Endothelial cell of umbilical vein (primary cell): Measurements from ENCODE around the gene ARHGAP45. TPM values are rescaled to one million over a fixed set of nuclear protein-coding genes. Genes with fewer than 3 reads are reported as not detected.

ENCODE experiments used
- BruUV-seq: library from RNA; stranded (reverse); fragments of 400-500 nt; replicated peaks from 2 replicates; lab custom pipeline; 2021; lab: Mats Ljungman, UMichigan
- CTCF ChIA-PET: fragments of 300-600, 350-600 bp; sonication (Branson Sonifier 250); formaldehyde crosslinking; loops from one replicate; lab custom pipeline; 2021; ENCODE audit warnings: antibody characterized with exemption, inconsistent platforms; lab: Charles Lee
- POLR2A ChIA-PET: fragments of 300-600, 350-600 bp; sonication (Branson Sonifier 250); formaldehyde crosslinking; loops from one replicate; lab custom pipeline; 2021; ENCODE audit warnings: antibody characterized with exemption, inconsistent platforms; lab: Charles Lee
- DNase-seq: peaks from one replicate; pipeline ENCODE4 v3.0.0-alpha.2; 2011; ENCODE audit warnings: low read depth, low spot score
- FAIRE-seq: peaks from 2 replicates; lab custom pipeline; 2011; peaks lifted over from hg19 to GRCh38; lab: Jason Lieb, UNC
- H2AFZ ChIP-seq: 2 replicates; pipeline ENCODE4 v1.6.0; 2012; ENCODE audit warnings: low read depth, low read length, control low read depth, inconsistent platforms
- H3K27ac ChIP-seq: 2 replicates; pipeline ENCODE4 v1.5.1; 2011; ENCODE audit warnings: low read depth, mild to moderate bottlenecking, control low read depth, low read length, moderate library complexity; ENCODE audit not compliant: insufficient read depth
- H3K27me3 ChIP-seq, 2 experiments: 2 replicates each; pipeline versions ENCODE4 v1.6.0 to v1.6.1; 2011; ENCODE audit warnings: low read length in 2 of 2, mixed read lengths in 1 of 2; ENCODE audit not compliant: control insufficient read depth in 2 of 2, insufficient read depth in 2 of 2
- H3K36me3 ChIP-seq, 2 experiments: 2 replicates in 1 of 2; 3 replicates in 1 of 2; pipeline ENCODE4 v1.5.1; 2011; ENCODE audit warnings: low read length in 2 of 2, mild to moderate bottlenecking in 1 of 2, moderate library complexity in 1 of 2; ENCODE audit not compliant: control insufficient read depth in 2 of 2, insufficient read depth in 2 of 2; ENCODE audit errors: extremely low read depth in 1 of 2
- H3K4me1 ChIP-seq: 3 replicates; pipeline ENCODE4 v1.5.1; 2011; ENCODE audit warnings: mild to moderate bottlenecking, low read length; ENCODE audit not compliant: control insufficient read depth, insufficient read depth; ENCODE audit errors: extremely low read depth
- H3K4me2 ChIP-seq: 2 replicates; pipeline ENCODE4 v1.6.1; 2011; ENCODE audit warnings: low read length, control low read depth, mixed read lengths; ENCODE audit not compliant: insufficient read depth
- H3K4me3 ChIP-seq, 3 experiments: fragments of 200-600 bp in 1 of 3; sonication (generic), shearing (Covaris generic) in 1 of 3; replicated peaks in 1 of 3; 2 replicates each; pipeline ENCODE4 v1.5.1; 2011 to 2016; ENCODE audit warnings: control low read depth in 3 of 3, low read length in 3 of 3, mild to moderate bottlenecking in 2 of 3, inconsistent platforms in 1 of 3, low read depth in 1 of 3, moderate library complexity in 1 of 3; ENCODE audit not compliant: insufficient read depth in 1 of 3
- H3K79me2 ChIP-seq: 2 replicates; pipeline ENCODE4 v1.6.0; 2012; ENCODE audit warnings: low read length, inconsistent platforms; ENCODE audit not compliant: control insufficient read depth, insufficient read depth
- H3K9ac ChIP-seq: replicated peaks from 2 replicates; pipeline ENCODE3; 2011; ENCODE audit warnings: low read length, control low read depth; ENCODE audit not compliant: insufficient read depth; ENCODE audit errors: extremely low read depth
- H3K9me1 ChIP-seq: replicated peaks from 3 replicates; pipeline ENCODE4 v1.6.0; 2011; ENCODE audit warnings: mild to moderate bottlenecking, low read length; ENCODE audit not compliant: control insufficient read depth, insufficient read depth; ENCODE audit errors: extremely low read depth
- H3K9me3 ChIP-seq: replicated peaks from 2 replicates; pipeline ENCODE4 v1.5.1; 2012; ENCODE audit warnings: low read length, inconsistent platforms; ENCODE audit not compliant: control insufficient read depth, insufficient read depth
- H4K20me1 ChIP-seq: replicated peaks from 2 replicates; pipeline ENCODE3; 2011; ENCODE audit warnings: mild to moderate bottlenecking, low read length; ENCODE audit not compliant: control insufficient read depth, insufficient read depth; ENCODE audit errors: extremely low read depth
- EZH2 ChIP-seq: IDR thresholded peaks from 2 replicates; pipeline ENCODE4 v1.6.1; 2012; ENCODE audit warnings: borderline replicate concordance, low read depth, mild to moderate bottlenecking, moderate library complexity, low read length, inconsistent platforms; ENCODE audit not compliant: severe bottlenecking
- POLR2AphosphoS5 ChIP-seq: IDR thresholded peaks from 2 replicates; pipeline ENCODE4 v1.6.1; 2012; ENCODE audit warnings: low read depth, mild to moderate bottlenecking, control low read depth, low read length, moderate library complexity; ENCODE audit not compliant: insufficient read depth
- dilution Hi-C: fragments of 300-500 bp; cut with MboI; formaldehyde crosslinking; loops from one replicate; pipeline ENCODE4 v1.15.0; 2019; ENCODE audit warnings: low sequenced_read_pairs; ENCODE audit not compliant: extremely low pct_ligation_motif_present
- intact Hi-C: fragments of 100-400 bp; cut with micrococcal nuclease; formaldehyde crosslinking; loops from one replicate; pipeline ENCODE4 v1.10.0; 2022
- polyA plus RNA-seq, 4 experiments: library from polyadenylated mRNA; depleted of rRNA in 3 of 4; stranded (reverse) in 3 of 4; unstranded in 1 of 4; fragments of >200 nt; gene quantifications; 2 replicates each; pipeline versions ENCODE4 v1.2.1 to v1.2.3, GENCODE V29; 2011 to 2012; ENCODE audit warnings: missing spikeins in 1 of 4
- total RNA-seq: library from RNA; stranded (reverse); gene quantifications from 2 replicates; pipeline ENCODE4 v1.2.3, GENCODE V29; 2021
- TF ChIP-seq, protein P1 (sequence below), 2 donors: IDR thresholded peaks; 1 replicate in 1 of 2; 2 replicates in 1 of 2; pipeline ENCODE4 v1.5.1; 2011; ENCODE audit warnings: low read length in 2 of 2, mild to moderate bottlenecking in 2 of 2, moderate library complexity in 2 of 2, control low read depth in 1 of 2, inconsistent platforms in 1 of 2, low read depth in 1 of 2; ENCODE audit not compliant: insufficient read depth in 1 of 2; ENCODE audit errors: extremely low read depth in 1 of 2

Gene ARHGAP45
- total and polyA plus RNA-seq, 2 donors (not counting 3 experiments of a cell fraction or from before 2014, with no cell fraction given): 7.5 to 10.4 TPM

DNA sequence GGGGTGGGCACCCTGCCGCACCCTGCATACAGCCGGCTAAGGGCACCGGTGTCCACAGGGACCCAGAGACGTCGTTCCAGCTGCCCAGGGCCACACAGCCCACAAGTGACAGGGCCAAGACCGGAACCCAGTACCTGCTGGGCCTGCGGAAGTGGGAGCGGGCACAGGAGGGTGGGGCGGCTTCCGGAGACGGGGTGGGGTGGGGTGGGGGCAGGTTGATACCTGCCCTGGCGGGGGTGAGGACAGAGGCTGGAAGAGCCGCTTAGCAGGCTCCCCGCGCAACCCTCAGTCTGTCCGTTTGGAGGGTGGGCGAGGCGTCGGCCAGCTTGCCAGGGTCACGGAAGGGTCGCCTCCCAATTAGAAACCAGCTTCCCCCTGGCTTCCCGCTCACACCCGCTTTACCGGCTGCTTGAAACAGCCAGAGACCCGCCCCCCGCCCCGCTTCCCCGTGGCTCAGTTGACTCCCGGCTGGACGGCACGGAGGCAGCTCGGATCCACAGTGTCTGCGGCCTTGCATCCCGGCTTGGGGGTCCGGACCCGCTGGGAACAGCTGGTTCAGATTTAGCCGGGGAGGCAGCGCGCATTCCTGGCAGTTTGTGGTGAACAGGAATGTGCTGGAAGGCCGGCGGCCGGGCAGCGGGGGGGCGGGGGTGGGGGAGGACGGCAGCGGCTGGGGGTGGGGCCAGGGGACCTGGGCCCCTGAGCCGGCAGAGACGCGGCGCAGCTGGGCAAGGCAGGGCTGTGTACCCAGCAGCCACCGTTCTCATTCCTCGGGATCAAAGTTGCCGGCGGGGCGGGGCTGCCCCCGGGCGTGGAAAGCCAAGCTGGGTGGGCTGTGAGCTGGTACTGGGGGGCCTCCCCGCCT, 38.7 kb upstream of the ARHGAP45 start:
- FAIRE-seq (peak; percentile 46), DNase-seq (peak; percentile 47)
- Histone ChIP-seq H3K4me3 (peak overlapping the region; percentile 52 to 88 (median 84)), H3K27me3 (no peaks in the 10 kb centered on the region), H3K79me2 (peaks cover 44% of the 10 kb centered on the region), H3K36me3 (peaks cover 2 to 11% of the 10 kb centered on the region in 2 experiments), H3K4me2 (peak overlapping the region; percentile 76), H3K9me1 (no peaks in the 10 kb centered on the region), H2AFZ (no peak overlapping the region), H3K27ac (no peak overlapping the region), H3K4me1 (peaks cover 9% of the 10 kb centered on the region), H4K20me1 (no peaks in the 10 kb centered on the region), H3K9me3 (no peaks in the 10 kb centered on the region), H3K9ac (peak overlapping the region; percentile 89)
- BruUV-seq: no TSS peak
- intact Hi-C loops: no loop called here
- TF ChIP-seq EZH2 (no peak), POLR2AphosphoS5 (peak; percentile 52)
- TF ChIP-seq, protein P1, sequence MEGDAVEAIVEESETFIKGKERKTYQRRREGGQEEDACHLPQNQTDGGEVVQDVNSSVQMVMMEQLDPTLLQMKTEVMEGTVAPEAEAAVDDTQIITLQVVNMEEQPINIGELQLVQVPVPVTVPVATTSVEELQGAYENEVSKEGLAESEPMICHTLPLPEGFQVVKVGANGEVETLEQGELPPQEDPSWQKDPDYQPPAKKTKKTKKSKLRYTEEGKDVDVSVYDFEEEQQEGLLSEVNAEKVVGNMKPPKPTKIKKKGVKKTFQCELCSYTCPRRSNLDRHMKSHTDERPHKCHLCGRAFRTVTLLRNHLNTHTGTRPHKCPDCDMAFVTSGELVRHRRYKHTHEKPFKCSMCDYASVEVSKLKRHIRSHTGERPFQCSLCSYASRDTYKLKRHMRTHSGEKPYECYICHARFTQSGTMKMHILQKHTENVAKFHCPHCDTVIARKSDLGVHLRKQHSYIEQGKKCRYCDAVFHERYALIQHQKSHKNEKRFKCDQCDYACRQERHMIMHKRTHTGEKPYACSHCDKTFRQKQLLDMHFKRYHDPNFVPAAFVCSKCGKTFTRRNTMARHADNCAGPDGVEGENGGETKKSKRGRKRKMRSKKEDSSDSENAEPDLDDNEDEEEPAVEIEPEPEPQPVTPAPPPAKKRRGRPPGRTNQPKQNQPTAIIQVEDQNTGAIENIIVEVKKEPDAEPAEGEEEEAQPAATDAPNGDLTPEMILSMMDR (IDR thresholded peaks at IDR 0.05; ENCODE audit: extremely low read depth in 1 of 2, insufficient read depth in 1 of 2, low read depth in 1 of 2, low read length in 2 of 2): no peak
- ChIA-PET CTCF (interaction anchor here (0.8 to 1.8 kb wide), 4 partner anchors 11 to 44 kb away, joined by 3 to 7 read pairs (median 3); partner anchors contain the start of genes ABCA7 and WDR18), POLR2A (interaction anchor here (0.5 to 5.7 kb wide), 7 partner anchors 11 to 995 kb away, joined by 3 to 36 read pairs (median 5); partner anchors contain the start of genes ABCA7 and CIRBP)
- dilution Hi-C loops: no loop called here
